Astrocyte (in vitro differentiated cells and primary cell): Measurements from ENCODE around the gene RAET1G. TPM values are rescaled to one million over a fixed set of nuclear protein-coding genes. Genes with fewer than 3 reads are reported as not detected.

Source experiments
- DNase-seq: peaks from one replicate; pipeline ENCODE4 v3.0.0-alpha.2; 2010; ENCODE audit warnings: low read depth
- FAIRE-seq: peaks from 2 replicates; lab custom pipeline; 2011; peaks lifted over from hg19 to GRCh38; lab: Jason Lieb, UNC
- H2AFZ ChIP-seq: 2 replicates; pipeline ENCODE4 v1.6.0; 2012; ENCODE audit warnings: low read depth, low read length, inconsistent platforms
- H3K27ac ChIP-seq: 2 replicates; pipeline ENCODE4 v1.5.1; 2011; ENCODE audit warnings: low read depth, low read length, inconsistent platforms
- H3K27me3 ChIP-seq: 2 replicates; pipeline ENCODE4 v1.6.0; 2011; ENCODE audit warnings: low read length, inconsistent platforms; ENCODE audit not compliant: insufficient read depth
- H3K36me3 ChIP-seq: 2 replicates; pipeline ENCODE4 v1.5.1; 2011; ENCODE audit warnings: low read length, inconsistent platforms; ENCODE audit not compliant: insufficient read depth
- H3K4me1 ChIP-seq: 2 replicates; pipeline ENCODE4 v1.5.1; 2011; ENCODE audit warnings: low read length, inconsistent platforms; ENCODE audit not compliant: insufficient read depth
- H3K4me2 ChIP-seq: 2 replicates; pipeline ENCODE4 v1.6.0; 2012; ENCODE audit warnings: low read length, inconsistent platforms
- H3K4me3 ChIP-seq: 2 replicates; pipeline ENCODE4 v1.5.1; 2011; ENCODE audit warnings: low read depth, mild to moderate bottlenecking, low read length, inconsistent platforms; ENCODE audit not compliant: insufficient read depth
- H3K79me2 ChIP-seq: 2 replicates; pipeline ENCODE4 v1.6.0; 2012; ENCODE audit warnings: mild to moderate bottlenecking, low read length, inconsistent platforms; ENCODE audit not compliant: insufficient read depth
- H3K9ac ChIP-seq: 2 replicates; pipeline ENCODE4 v1.6.0; 2012; ENCODE audit warnings: mild to moderate bottlenecking, low read length, inconsistent platforms
- H3K9me3 ChIP-seq: 2 replicates; pipeline ENCODE4 v1.5.1; 2012; ENCODE audit warnings: low read depth, mild to moderate bottlenecking, low read length, inconsistent platforms; ENCODE audit not compliant: insufficient read depth
- H4K20me1 ChIP-seq: 2 replicates; pipeline ENCODE4 v1.6.0; 2012; ENCODE audit warnings: low read length, inconsistent platforms; ENCODE audit not compliant: insufficient read depth
- H3K27ac Mint-ChIP-seq: one replicate; pipeline ENCODE4 v1.8.0; 2021; ENCODE audit warnings: mild to moderate bottlenecking, mixed read lengths; ENCODE audit not compliant: unreplicated experiment
- H3K27me3 Mint-ChIP-seq: one replicate; pipeline ENCODE4 v1.8.0; 2021; ENCODE audit warnings: low read depth, mixed read lengths; ENCODE audit not compliant: unreplicated experiment
- H3K36me3 Mint-ChIP-seq: one replicate; pipeline ENCODE4 v1.8.0; 2021; ENCODE audit warnings: low read depth, mixed read lengths; ENCODE audit not compliant: unreplicated experiment
- H3K4me1 Mint-ChIP-seq: one replicate; pipeline ENCODE4 v1.8.0; 2021; ENCODE audit warnings: low read depth, mixed read lengths; ENCODE audit not compliant: unreplicated experiment
- H3K4me3 Mint-ChIP-seq: one replicate; pipeline ENCODE4 v1.8.0; 2021; ENCODE audit warnings: mild to moderate bottlenecking, moderate library complexity, mixed read lengths; ENCODE audit not compliant: unreplicated experiment
- H3K9me3 Mint-ChIP-seq: one replicate; pipeline ENCODE4 v1.8.0; 2021; ENCODE audit warnings: mild to moderate bottlenecking, mixed read lengths; ENCODE audit not compliant: unreplicated experiment
- CTCF ChIP-seq: IDR thresholded peaks from 2 replicates; pipeline ENCODE4 v1.5.1; 2011; ENCODE audit warnings: low read depth, mild to moderate bottlenecking, inconsistent platforms, low read length, moderate library complexity; ENCODE audit not compliant: insufficient read depth
- EZH2 ChIP-seq: IDR thresholded peaks from 2 replicates; pipeline ENCODE4 v1.6.1; 2012; ENCODE audit warnings: mild to moderate bottlenecking, low read length, inconsistent platforms; ENCODE audit not compliant: insufficient read depth
- total RNA-seq: library from RNA; stranded (reverse); gene quantifications from 2 replicates; pipeline ENCODE4 v1.2.1, GENCODE V29; 2021

Gene RAET1G
- total RNA-seq, 1 donor from 2014 or later, result not detected

GRCh38 chr6:149964308-149965193 is 41.6 kb upstream of the RAET1G start:
- Histone ChIP-seq H4K20me1 (no peaks in the 10 kb centered on the region), H3K4me2 (peak overlapping the region; percentile 85), H3K27me3 (peaks cover 43% of the 10 kb centered on the region), H3K27ac (no peak overlapping the region), H3K9me3 (no peaks in the 10 kb centered on the region), H3K9ac (peak overlapping the region; percentile 83), H3K4me1 (peaks cover 24% of the 10 kb centered on the region), H3K79me2 (no peaks in the 10 kb centered on the region), H3K36me3 (no peaks in the 10 kb centered on the region), H2AFZ (peak overlapping the region; percentile 87), H3K4me3 (peak overlapping the region; percentile 56)
- H3K27me3 Mint-ChIP-seq, result peaks cover 90% of the 10 kb centered on the region
- TF ChIP-seq CTCF (no peak), EZH2 (peak; percentile 100)
- peak overlapping the region; percentile 93 for H3K4me3 Mint-ChIP-seq
- peak overlapping the region; percentile 97 for H3K27ac Mint-ChIP-seq
- peaks cover 21% of the 10 kb centered on the region for H3K36me3 Mint-ChIP-seq
- FAIRE-seq (no peak), DNase-seq (peak; percentile 10)
- peaks cover 6% of the 10 kb centered on the region for H3K9me3 Mint-ChIP-seq
- peaks cover 12% of the 10 kb centered on the region for H3K4me1 Mint-ChIP-seq

GRCh38 chr6:149963462-149964307 is 40.8 kb upstream of the RAET1G start, which contains the start of gene ULBP1:
Gene ULBP1, plus strand, starts transcription at chr6:149963943. Its CDS starts 107 bp downstream, at chr6:149964050.
- FAIRE-seq (no peak), DNase-seq (peak; percentile 68)
- Histone ChIP-seq H3K27ac (no peak within 1 kb of the TSS), H3K4me1 (peaks cover 24% of the 10 kb centered on the region), H3K4me3 (peak within 1 kb of the TSS; percentile 56), H2AFZ (peak within 1 kb of the TSS; percentile 87), H3K79me2 (no peaks in the 10 kb centered on the region), H3K36me3 (no peaks in the 10 kb centered on the region), H3K4me2 (peak within 1 kb of the TSS; percentile 85), H4K20me1 (no peaks in the 10 kb centered on the region), H3K9ac (peak within 1 kb of the TSS; percentile 83), H3K9me3 (no peaks in the 10 kb centered on the region), H3K27me3 (peaks cover 40% of the 10 kb centered on the region)
- H3K4me3 Mint-ChIP-seq, result peak within 1 kb of the TSS; percentile 93
- peak within 1 kb of the TSS; percentile 97 for H3K27ac Mint-ChIP-seq
- H3K9me3 Mint-ChIP-seq, result peaks cover 2% of the 10 kb centered on the region
- TF ChIP-seq EZH2 (no peak), CTCF (no peak)
- H3K27me3 Mint-ChIP-seq, result peaks cover 90% of the 10 kb centered on the region
- H3K36me3 Mint-ChIP-seq, result peaks cover 15% of the 10 kb centered on the region
- peaks cover 11% of the 10 kb centered on the region for H3K4me1 Mint-ChIP-seq
